ENCODE data around the gene CLEC7A. TPM values are rescaled to one million over a fixed set of nuclear protein-coding genes. Genes with fewer than 3 reads are reported as not detected.

Gene CLEC7A
- polyA plus RNA-seq, 3 donors = 235 to 809 (median 304) TPM

GRCh38 chr12:10113920-10114319 is 16.1 kb downstream of the CLEC7A start:
- no CpG with 5 or more reads among the region's 1 CpG for WGBS (ENCODE audit: insufficient coverage)
- H3K9me3 Mint-ChIP-seq = peaks cover 12 to 21% (median 15%) of the 10 kb centered on the region in 7 donors
- no peak overlapping the region for H3K4me2 ChIP-seq (replicated peaks; ENCODE audit: extremely low read depth, low read length, poor library complexity, severe bottlenecking)
- H4K20me1 ChIP-seq (ENCODE audit: insufficient read depth, low read length) = no peaks in the 10 kb centered on the region
- H3K27me3 ChIP-seq (ENCODE audit: control insufficient read depth in 2 of 2, insufficient read depth in 2 of 2, low read length in 2 of 2) = no peaks in the 10 kb centered on the region
- H3K4me3 ChIP-seq (replicated peaks in 1 of 3; ENCODE audit: low read depth in 2 of 3, low read length in 3 of 3) = no peak overlapping the region
- peaks cover 5 to 8% of the 10 kb centered on the region in 2 donors for H3K4me1 ChIP-seq (ENCODE audit: control insufficient read depth in 1 of 2, insufficient read depth in 2 of 2, low read length in 2 of 2)
- H3K9me3 ChIP-seq (replicated peaks in 1 of 2; ENCODE audit: control insufficient read depth in 1 of 2, insufficient read depth in 1 of 2, low read length in 2 of 2) = peaks cover 9 to 15% of the 10 kb centered on the region in 2 donors
- peaks cover 59 to 77% of the 10 kb centered on the region in 2 donors for H3K36me3 Mint-ChIP-seq
- H3K36me3 ChIP-seq (replicated peaks in 1 of 2; ENCODE audit: control insufficient read depth in 1 of 2, insufficient read depth in 2 of 2, low read length in 2 of 2) = peaks cover 40 to 50% of the 10 kb centered on the region in 2 donors
- intact Hi-C loops (cut with micrococcal nuclease) = no loop called here
- no peak overlapping the region for H3K4me3 Mint-ChIP-seq
- H3K27ac ChIP-seq (ENCODE audit: low read depth in 1 of 2, low read length in 2 of 2) = no peak overlapping the region
- no peak overlapping the region for H2AFZ ChIP-seq (ENCODE audit: insufficient read depth, low read depth, low read length, poor library complexity, severe bottlenecking)
- no peak for TF ChIP-seq CTCF (IDR thresholded peaks at IDR 0.05)
- H3K9ac ChIP-seq (ENCODE audit: insufficient read depth, low read length, poor library complexity, severe bottlenecking) = no peak overlapping the region
- peaks cover 0 to 4% (median 0%) of the 10 kb centered on the region in 3 donors for H3K27me3 Mint-ChIP-seq (ENCODE audit: low read depth in 3 of 3)
- H3K4me1 Mint-ChIP-seq = peaks cover 12% of the 10 kb centered on the region
- no peaks in the 10 kb centered on the region for H3K79me2 ChIP-seq (ENCODE audit: insufficient read depth, low read length)
- DNase-seq = no peak
- H3K27ac Mint-ChIP-seq = no peak overlapping the region

- H3K27ac Mint-ChIP-seq = peak overlapping the region in 1 of 7 donors; percentile 43
- H3K4me2 ChIP-seq (replicated peaks; ENCODE audit: extremely low read depth, low read length, poor library complexity, severe bottlenecking) = no peak overlapping the region
- H3K36me3 ChIP-seq (replicated peaks in 1 of 2; ENCODE audit: control insufficient read depth in 1 of 2, insufficient read depth in 2 of 2, low read length in 2 of 2) = peaks cover 31 to 42% of the 10 kb centered on the region in 2 donors
- H3K27me3 Mint-ChIP-seq (ENCODE audit: low read depth in 3 of 3) = peaks cover 0 to 4% (median 0%) of the 10 kb centered on the region in 3 donors
- H3K4me3 ChIP-seq (replicated peaks in 1 of 3; ENCODE audit: low read depth in 2 of 3, low read length in 3 of 3) = no peak overlapping the region
- H2AFZ ChIP-seq (ENCODE audit: insufficient read depth, low read depth, low read length, poor library complexity, severe bottlenecking) = no peak overlapping the region
- H3K36me3 Mint-ChIP-seq = peaks cover 53 to 74% of the 10 kb centered on the region in 2 donors
- peaks cover 9 to 15% of the 10 kb centered on the region in 2 donors for H3K9me3 ChIP-seq (replicated peaks in 1 of 2; ENCODE audit: control insufficient read depth in 1 of 2, insufficient read depth in 1 of 2, low read length in 2 of 2)
- no peak for TF ChIP-seq CTCF (IDR thresholded peaks at IDR 0.05)
- peaks cover 12 to 21% (median 14%) of the 10 kb centered on the region in 7 donors for H3K9me3 Mint-ChIP-seq
- H3K27ac ChIP-seq (ENCODE audit: low read depth in 1 of 2, low read length in 2 of 2) = no peak overlapping the region
- DNase-seq = no peak
- 100% methylated on average over 1 of the region's 1 CpG for WGBS (ENCODE audit: insufficient coverage)
- H3K4me1 Mint-ChIP-seq = peaks cover 6% of the 10 kb centered on the region
- no peak overlapping the region for H3K4me3 Mint-ChIP-seq
- no peaks in the 10 kb centered on the region for H3K79me2 ChIP-seq (ENCODE audit: insufficient read depth, low read length)
- H4K20me1 ChIP-seq (ENCODE audit: insufficient read depth, low read length) = no peaks in the 10 kb centered on the region
- H3K4me1 ChIP-seq (ENCODE audit: control insufficient read depth in 1 of 2, insufficient read depth in 2 of 2, low read length in 2 of 2) = peaks cover 0 to under 1% of the 10 kb centered on the region in 2 donors
- intact Hi-C loops (cut with micrococcal nuclease) = no loop called here
- H3K27me3 ChIP-seq (ENCODE audit: control insufficient read depth in 2 of 2, insufficient read depth in 2 of 2, low read length in 2 of 2) = no peaks in the 10 kb centered on the region
- no peak overlapping the region for H3K9ac ChIP-seq (ENCODE audit: insufficient read depth, low read length, poor library complexity, severe bottlenecking)
Measured at GRCh38 chr12:10113075-10113474, 16.9 kb downstream of the CLEC7A start.
